Measurements from ENCODE around the gene MECP2. TPM values are rescaled to one million over a fixed set of nuclear protein-coding genes. Genes with fewer than 3 reads are reported as not detected.
A peak's percentile ranks its signal among the peaks of the same experiment; 100 is the strongest.

Gene MECP2
- total RNA-seq, 1 experiment from 2014 or later: 47.3 TPM

GRCh38 chrX:154019633-154020528, 77.6 kb downstream of the MECP2 start, which contains the start of gene IRAK1:
TSS of gene IRAK1 (minus strand) at chrX:154019902. CDS start at chrX:154019812, 90 bp downstream.
- Histone ChIP-seq H3K9me2 (replicated peaks; ENCODE audit: low read length) (no peaks in the 10 kb centered on the region), H3K9me3 (ENCODE audit: low read length) (no peaks in the 10 kb centered on the region), H4K20me1 (ENCODE audit: low read length) (no peaks in the 10 kb centered on the region), H3K4me2 (ENCODE audit: low read length) (peak within 1 kb of the TSS; percentile 100), H3K27ac (ENCODE audit: low read length) (peak within 1 kb of the TSS; percentile 79), H3K79me2 (ENCODE audit: low read length) (peaks cover 51% of the 10 kb centered on the region), H3K36me3 (ENCODE audit: low read depth, low read length) (peaks cover 18% of the 10 kb centered on the region), H3K4me3 (ENCODE audit: low read length) (peak within 1 kb of the TSS; percentile 97), H2AFZ (ENCODE audit: low read length) (peak within 1 kb of the TSS; percentile 63; the same call in 1 of the 2 replicates), H3K4me1 (ENCODE audit: insufficient read depth, low read length) (peaks cover 24% of the 10 kb centered on the region), H3K9ac (ENCODE audit: low read length) (peak within 1 kb of the TSS; percentile 97), H3K27me3 (ENCODE audit: low read length) (no peaks in the 10 kb centered on the region), H3F3A (ENCODE audit: low read length, unreplicated experiment) (no peaks in the 10 kb centered on the region)
- intact Hi-C loops (cut with micrococcal nuclease): no loop called here
- ChIA-PET CTCF (interaction anchor here (0.5 kb wide), 1 partner anchor 373 kb away, joined by 4 read pairs; the partner anchor contains the start of gene DUSP9), POLR2A (ENCODE audit: unreplicated experiment) (interaction anchor here (0.6 kb wide), 1 partner anchor 507 kb away, joined by 3 read pairs; no protein-coding TSS in a partner anchor)
- BruUV-seq (replicated peaks): no TSS peak
- ATAC-seq (peak; percentile 80), DNase-seq (peak; percentile 73)
- TF ChIP-seq EZH2 (IDR thresholded peaks at IDR 0.05; ENCODE audit: low read length, unreplicated experiment) (no peak), CTCF (conservative IDR thresholded peaks at IDR 0.05; ENCODE audit: low read depth, low read length) (no peak), EZH2phosphoT487 (IDR thresholded peaks at IDR 0.05; ENCODE audit: borderline replicate concordance, low read length) (no peak)

GRCh38 chrX:154019061-154019621, 78.4 kb downstream of the MECP2 start:
- no peaks in the 10 kb centered on the region for H3K9me3 ChIP-seq (ENCODE audit: low read length)
- DNase-seq (no peak), ATAC-seq (peak; percentile 14)
- TF ChIP-seq EZH2 (IDR thresholded peaks at IDR 0.05; ENCODE audit: low read length, unreplicated experiment): no peak
- no peak for TF ChIP-seq EZH2phosphoT487 (IDR thresholded peaks at IDR 0.05; ENCODE audit: borderline replicate concordance, low read length)
- TF ChIP-seq CTCF (conservative IDR thresholded peaks at IDR 0.05; ENCODE audit: low read depth, low read length): no peak
- H3K36me3 ChIP-seq (ENCODE audit: low read depth, low read length): peaks cover 18% of the 10 kb centered on the region
- H3F3A ChIP-seq (ENCODE audit: low read length, unreplicated experiment): no peaks in the 10 kb centered on the region
- H3K4me1 ChIP-seq (ENCODE audit: insufficient read depth, low read length): peaks cover 24% of the 10 kb centered on the region
- peaks cover 51% of the 10 kb centered on the region for H3K79me2 ChIP-seq (ENCODE audit: low read length)
- intact Hi-C loops (cut with micrococcal nuclease): no loop called here
- POLR2A ChIA-PET (ENCODE audit: unreplicated experiment): no interaction called here
- peak overlapping the region; percentile 97 for H3K4me3 ChIP-seq (ENCODE audit: low read length)
- no peaks in the 10 kb centered on the region for H3K9me2 ChIP-seq (replicated peaks; ENCODE audit: low read length)
- no peaks in the 10 kb centered on the region for H3K27me3 ChIP-seq (ENCODE audit: low read length)
- H3K9ac ChIP-seq (ENCODE audit: low read length): peak overlapping the region; percentile 95
- H2AFZ ChIP-seq (ENCODE audit: low read length): peak overlapping the region; percentile 34; the same call in 1 of the 2 replicates
- peak overlapping the region; percentile 48 for H3K27ac ChIP-seq (ENCODE audit: low read length)
- H3K4me2 ChIP-seq (ENCODE audit: low read length): peak overlapping the region; percentile 100
- no TSS peak for BruUV-seq (replicated peaks)
- no peaks in the 10 kb centered on the region for H4K20me1 ChIP-seq (ENCODE audit: low read length)
- CTCF ChIA-PET: no interaction called here

All from PC-3 (cell line).